K562 (cell line): ENCODE results near the gene SS18. TPM values are rescaled to one million over a fixed set of nuclear protein-coding genes. Genes with fewer than 3 reads are reported as not detected.

Source experiments
- ARID3A ChIP-seq: IDR thresholded peaks from 2 replicates; pipeline ENCODE4 v1.6.1; 2012; ENCODE audit warnings: low read depth, low read length, improper control_type of control experiment, borderline replicate concordance
- BRF1 ChIP-seq: IDR thresholded peaks from 3 replicates; pipeline ENCODE4 v1.6.1; 2011; ENCODE audit warnings: borderline replicate concordance, mild to moderate bottlenecking; ENCODE audit not compliant: insufficient read length; ENCODE audit errors: extremely low read depth
- CGGBP1 ChIP-seq: fragments of 250-450 bp; sonication (Bioruptor Pico); IDR thresholded peaks from 2 replicates; pipeline ENCODE4 v1.9.0; 2021; ENCODE audit warnings: mild to moderate bottlenecking
- DACH1 ChIP-seq: fragments of 450-650 bp; IDR thresholded peaks from 2 replicates; pipeline ENCODE4 v1.6.1; 2018; ENCODE audit not compliant: partially characterized antibody
- DPF2 ChIP-seq: fragments of 450-650 bp; IDR thresholded peaks from 2 replicates; pipeline ENCODE4 v1.6.1; 2016
- FOXJ2 ChIP-seq: fragments of 200-800 bp; sonication (Bioruptor generic); IDR thresholded peaks from 2 replicates; pipeline ENCODE4 v1.6.1; 2016; ENCODE audit warnings: missing genetic modification characterization, missing compliant biosample characterization
- HDGF ChIP-seq: fragments of 450-650 bp; IDR thresholded peaks from 2 replicates; pipeline ENCODE4 v1.6.1; 2016
- KDM1A ChIP-seq, 2 experiments: fragments of 450-650 bp; IDR thresholded peaks; 2 replicates each; pipeline ENCODE4 v1.6.1; 2016; ENCODE audit warnings: mild to moderate bottlenecking in 2 of 2
- MEIS2 ChIP-seq: fragments of 450-650 bp; IDR thresholded peaks from 2 replicates; pipeline ENCODE4 v1.6.1; 2014; ENCODE audit warnings: mild to moderate bottlenecking; ENCODE audit not compliant: partially characterized antibody
- NCOR1 ChIP-seq: fragments of 450-650 bp; IDR thresholded peaks from 2 replicates; pipeline ENCODE4 v1.6.1; 2016; ENCODE audit warnings: mild to moderate bottlenecking, moderate library complexity
- NFE2 ChIP-seq: IDR thresholded peaks from 2 replicates; pipeline ENCODE4 v1.6.1; 2014; ENCODE audit warnings: antibody characterized with exemption, low read depth
- NR2C1 ChIP-seq, 2 experiments: fragments of 450-650 bp; IDR thresholded peaks; 2 replicates each; pipeline ENCODE4 v1.6.1; 2017; ENCODE audit warnings: mild to moderate bottlenecking in 2 of 2, antibody characterized with exemption in 1 of 2, inconsistent platforms in 1 of 2, missing compliant biosample characterization in 1 of 2, missing genetic modification characterization in 1 of 2
- PBX2 ChIP-seq, 2 experiments: IDR thresholded peaks in 1 of 2; conservative IDR thresholded peaks in 1 of 2; 2 replicates each; pipeline ENCODE4 v1.6.1; 2016; ENCODE audit warnings: low read depth in 2 of 2, mild to moderate bottlenecking in 1 of 2, missing compliant biosample characterization in 1 of 2, missing genetic modification characterization in 1 of 2, moderate library complexity in 1 of 2
- SMARCC2 ChIP-seq: fragments of 450-650 bp; IDR thresholded peaks from 2 replicates; pipeline ENCODE4 v1.6.1; 2017; ENCODE audit warnings: antibody characterized with exemption, moderate library complexity, mild to moderate bottlenecking, low read depth
- SRSF3 ChIP-seq: fragments of 200-400 bp; formaldehyde crosslinking; IDR thresholded peaks from 2 replicates; pipeline ENCODE4 v1.6.1; 2016; ENCODE audit warnings: mild to moderate bottlenecking, low read length, moderate library complexity; ENCODE audit not compliant: insufficient read depth
- STAG1 ChIP-seq: sonication (generic); formaldehyde crosslinking; IDR thresholded peaks from 2 replicates; pipeline ENCODE4 v1.5.0; 2020; ENCODE audit warnings: missing genetic modification reagents, borderline replicate concordance
- THRAP3 ChIP-seq: fragments of 450-650 bp; IDR thresholded peaks from 2 replicates; pipeline ENCODE4 v1.6.1; 2016; ENCODE audit warnings: mild to moderate bottlenecking, inconsistent platforms, borderline replicate concordance
- ZBTB34 ChIP-seq: fragments of 250-450 bp; sonication (Bioruptor Pico); IDR thresholded peaks from 2 replicates; pipeline ENCODE4 v1.8.0; 2021; ENCODE audit warnings: mild to moderate bottlenecking, moderate library complexity
- ZHX1 ChIP-seq: fragments of 150-350 bp; conservative IDR thresholded peaks from 2 replicates; pipeline ENCODE4 v1.6.1; 2014; ENCODE audit warnings: low read length
- ZNF431 ChIP-seq: sonication (generic); formaldehyde crosslinking; IDR thresholded peaks from 2 replicates; pipeline ENCODE4 v1.8.0; 2022; ENCODE audit warnings: mild to moderate bottlenecking, missing genetic modification reagents
- ZNF644 ChIP-seq: fragments of 200-800 bp; sonication (Bioruptor generic); IDR thresholded peaks from 2 replicates; pipeline ENCODE4 v1.6.1; 2016; ENCODE audit warnings: low read depth, missing genetic modification characterization, missing compliant biosample characterization
- polyA plus RNA-seq, 8 experiments: library from polyadenylated mRNA; depleted of rRNA in 4 of 8; stranded (reverse) in 5 of 8; unstranded in 3 of 8; fragments of >200 nt; fragmentation: Nextera tagmentation in 2 of 8; fragmentation: Illumina TruSeq in 1 of 8; extraction: Ambion mirVana in 2 of 8; extraction: Trizol in 1 of 8; gene quantifications; 2 replicates each; pipeline versions ENCODE4 v1.2.1 to v1.2.3, GENCODE V29; 2011 to 2014; ENCODE audit warnings: inconsistent platforms in 1 of 8, missing spikeins in 1 of 8
- total RNA-seq, 7 experiments: library from RNA; depleted of rRNA in 6 of 7; stranded (reverse); fragments of >200 nt in 6 of 7; fragmentation: Illumina TruSeq in 2 of 7; extraction: Trizol in 2 of 7; gene quantifications; 2 replicates each; pipeline versions ENCODE4 v1.2.1 to v1.2.3, GENCODE V29; 2011 to 2021; ENCODE audit warnings: low replicate concordance in 1 of 7

SS18 gene
- total and polyA plus RNA-seq, 9 of the 15 experiments (the other 6 are each of a cell fraction or from before 2014, with no cell fraction given) = 30.9 to 190 (median 102) TPM

- TF ChIP-seq ARID3A = no peak
- TF ChIP-seq NFE2 = no peak
- TF ChIP-seq THRAP3 = no peak
- TF ChIP-seq SRSF3 = no peak
- TF ChIP-seq STAG1 (CRISPR knock-in tag) = no peak
- no peak for TF ChIP-seq HDGF
- no peak for TF ChIP-seq NR2C1 (IDR thresholded peaks at IDR 0.05)
- TF ChIP-seq NR2C1 (tag; IDR thresholded peaks at IDR 0.05) = no peak
- TF ChIP-seq ZNF644 = no peak
- TF ChIP-seq FOXJ2 = no peak
- TF ChIP-seq KDM1A (IDR thresholded peaks at IDR 0.05) = 0 out of 4 replicates have a peak, but pooled peaks of 1 of the 2 experiments have one; percentile 26
- TF ChIP-seq NCOR1 = peak; percentile 30; the same call in 1 of the 2 replicates
- TF ChIP-seq SMARCC2 = no peak
- TF ChIP-seq BRF1 = no peak
- TF ChIP-seq ZNF431 (CRISPR knock-in tag) = no peak
- TF ChIP-seq ZBTB34 (CRISPR knock-in tag) = no peak
- TF ChIP-seq CGGBP1 (CRISPR knock-in tag) = no peak
- no peak for TF ChIP-seq PBX2 (CRISPR knock-in tag; IDR thresholded peaks at IDR 0.05; ENCODE audit: low read depth)
- TF ChIP-seq PBX2 (tag; conservative IDR thresholded peaks at IDR 0.05; ENCODE audit: low read depth) = peak; percentile 27; the same call in 1 of the 2 replicates
- TF ChIP-seq DACH1 = no peak
- TF ChIP-seq DPF2 = peak; percentile 44; the same call in 1 of the 2 replicates
- no peak for TF ChIP-seq ZHX1
- peak; percentile 54 for TF ChIP-seq MEIS2
These were observed 31.1 kb downstream of the SS18 start (continued) for GRCh38 chr18:26059357-26059756.
